ENCODE measurements around the gene CHID1. TPM values are rescaled to one million over a fixed set of nuclear protein-coding genes. Genes with fewer than 3 reads are reported as not detected.

The CHID1 gene
- total and polyA plus RNA-seq, 9 of the 15 experiments (the other 6 are each of a cell fraction or from before 2014, with no cell fraction given) = 15.1 to 108 (median 39.8) TPM

DNA sequence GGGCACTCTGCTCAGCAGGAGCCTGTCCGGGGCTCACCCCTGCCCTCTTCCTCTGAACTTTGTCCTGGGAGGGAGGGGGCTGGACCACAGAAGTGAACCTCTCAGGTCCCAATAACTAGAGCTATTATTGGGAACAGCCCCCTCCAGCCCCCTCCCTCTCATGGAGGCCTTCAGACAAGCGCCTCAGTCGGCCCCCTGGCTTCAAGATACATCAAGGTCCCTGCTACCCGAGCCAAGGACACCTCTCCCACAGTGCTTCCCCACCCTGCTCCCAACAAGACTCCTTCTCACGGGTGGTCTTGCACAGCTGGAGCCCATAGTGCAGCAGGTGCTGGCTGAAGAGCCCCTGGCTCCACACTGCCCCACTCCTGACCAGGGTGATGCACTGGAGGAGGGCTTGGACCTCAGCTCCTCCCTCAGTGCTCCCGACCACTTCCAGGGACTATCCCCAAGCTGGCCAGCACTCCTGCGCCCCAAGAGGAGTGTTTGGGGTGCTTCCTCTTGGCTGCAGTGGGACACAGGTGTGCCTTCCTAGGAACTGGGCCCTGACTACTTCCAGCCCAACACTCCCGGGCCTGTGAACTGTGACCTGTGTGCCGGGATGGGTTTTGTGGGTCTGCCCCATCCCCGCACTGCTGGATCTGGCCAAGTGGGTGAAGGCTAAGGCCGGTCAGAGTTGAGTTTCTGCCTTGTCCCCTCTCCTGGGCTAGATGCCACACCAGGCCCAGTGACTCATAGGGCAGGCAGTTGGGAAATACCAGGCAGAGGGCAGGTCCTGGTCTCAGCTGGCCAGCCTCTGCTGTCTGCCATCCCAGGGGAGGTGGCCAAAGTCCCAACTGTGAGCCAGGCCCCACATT is 89.7 kb downstream of the CHID1 start (continued):
- TF ChIP-seq, protein P1, sequence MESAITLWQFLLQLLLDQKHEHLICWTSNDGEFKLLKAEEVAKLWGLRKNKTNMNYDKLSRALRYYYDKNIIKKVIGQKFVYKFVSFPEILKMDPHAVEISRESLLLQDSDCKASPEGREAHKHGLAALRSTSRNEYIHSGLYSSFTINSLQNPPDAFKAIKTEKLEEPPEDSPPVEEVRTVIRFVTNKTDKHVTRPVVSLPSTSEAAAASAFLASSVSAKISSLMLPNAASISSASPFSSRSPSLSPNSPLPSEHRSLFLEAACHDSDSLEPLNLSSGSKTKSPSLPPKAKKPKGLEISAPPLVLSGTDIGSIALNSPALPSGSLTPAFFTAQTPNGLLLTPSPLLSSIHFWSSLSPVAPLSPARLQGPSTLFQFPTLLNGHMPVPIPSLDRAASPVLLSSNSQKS (CRISPR knock-in tag; IDR thresholded peaks at IDR 0.05) = no peak
- no peak for TF ChIP-seq TEAD1 (CRISPR knock-in tag; IDR thresholded peaks at IDR 0.05)
- TF ChIP-seq, protein P2, sequence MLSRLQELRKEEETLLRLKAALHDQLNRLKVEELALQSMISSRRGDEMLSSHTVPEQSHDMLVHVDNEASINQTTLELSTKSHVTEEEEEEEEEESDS (CRISPR knock-in tag; IDR thresholded peaks at IDR 0.05) = no peak
- TF ChIP-seq, protein P3, sequence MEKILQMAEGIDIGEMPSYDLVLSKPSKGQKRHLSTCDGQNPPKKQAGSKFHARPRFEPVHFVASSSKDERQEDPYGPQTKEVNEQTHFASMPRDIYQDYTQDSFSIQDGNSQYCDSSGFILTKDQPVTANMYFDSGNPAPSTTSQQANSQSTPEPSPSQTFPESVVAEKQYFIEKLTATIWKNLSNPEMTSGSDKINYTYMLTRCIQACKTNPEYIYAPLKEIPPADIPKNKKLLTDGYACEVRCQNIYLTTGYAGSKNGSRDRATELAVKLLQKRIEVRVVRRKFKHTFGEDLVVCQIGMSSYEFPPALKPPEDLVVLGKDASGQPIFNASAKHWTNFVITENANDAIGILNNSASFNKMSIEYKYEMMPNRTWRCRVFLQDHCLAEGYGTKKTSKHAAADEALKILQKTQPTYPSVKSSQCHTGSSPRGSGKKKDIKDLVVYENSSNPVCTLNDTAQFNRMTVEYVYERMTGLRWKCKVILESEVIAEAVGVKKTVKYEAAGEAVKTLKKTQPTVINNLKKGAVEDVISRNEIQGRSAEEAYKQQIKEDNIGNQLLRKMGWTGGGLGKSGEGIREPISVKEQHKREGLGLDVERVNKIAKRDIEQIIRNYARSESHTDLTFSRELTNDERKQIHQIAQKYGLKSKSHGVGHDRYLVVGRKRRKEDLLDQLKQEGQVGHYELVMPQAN (IDR thresholded peaks at IDR 0.05; ENCODE audit: borderline replicate concordance) = no peak
- TF ChIP-seq, protein P4, sequence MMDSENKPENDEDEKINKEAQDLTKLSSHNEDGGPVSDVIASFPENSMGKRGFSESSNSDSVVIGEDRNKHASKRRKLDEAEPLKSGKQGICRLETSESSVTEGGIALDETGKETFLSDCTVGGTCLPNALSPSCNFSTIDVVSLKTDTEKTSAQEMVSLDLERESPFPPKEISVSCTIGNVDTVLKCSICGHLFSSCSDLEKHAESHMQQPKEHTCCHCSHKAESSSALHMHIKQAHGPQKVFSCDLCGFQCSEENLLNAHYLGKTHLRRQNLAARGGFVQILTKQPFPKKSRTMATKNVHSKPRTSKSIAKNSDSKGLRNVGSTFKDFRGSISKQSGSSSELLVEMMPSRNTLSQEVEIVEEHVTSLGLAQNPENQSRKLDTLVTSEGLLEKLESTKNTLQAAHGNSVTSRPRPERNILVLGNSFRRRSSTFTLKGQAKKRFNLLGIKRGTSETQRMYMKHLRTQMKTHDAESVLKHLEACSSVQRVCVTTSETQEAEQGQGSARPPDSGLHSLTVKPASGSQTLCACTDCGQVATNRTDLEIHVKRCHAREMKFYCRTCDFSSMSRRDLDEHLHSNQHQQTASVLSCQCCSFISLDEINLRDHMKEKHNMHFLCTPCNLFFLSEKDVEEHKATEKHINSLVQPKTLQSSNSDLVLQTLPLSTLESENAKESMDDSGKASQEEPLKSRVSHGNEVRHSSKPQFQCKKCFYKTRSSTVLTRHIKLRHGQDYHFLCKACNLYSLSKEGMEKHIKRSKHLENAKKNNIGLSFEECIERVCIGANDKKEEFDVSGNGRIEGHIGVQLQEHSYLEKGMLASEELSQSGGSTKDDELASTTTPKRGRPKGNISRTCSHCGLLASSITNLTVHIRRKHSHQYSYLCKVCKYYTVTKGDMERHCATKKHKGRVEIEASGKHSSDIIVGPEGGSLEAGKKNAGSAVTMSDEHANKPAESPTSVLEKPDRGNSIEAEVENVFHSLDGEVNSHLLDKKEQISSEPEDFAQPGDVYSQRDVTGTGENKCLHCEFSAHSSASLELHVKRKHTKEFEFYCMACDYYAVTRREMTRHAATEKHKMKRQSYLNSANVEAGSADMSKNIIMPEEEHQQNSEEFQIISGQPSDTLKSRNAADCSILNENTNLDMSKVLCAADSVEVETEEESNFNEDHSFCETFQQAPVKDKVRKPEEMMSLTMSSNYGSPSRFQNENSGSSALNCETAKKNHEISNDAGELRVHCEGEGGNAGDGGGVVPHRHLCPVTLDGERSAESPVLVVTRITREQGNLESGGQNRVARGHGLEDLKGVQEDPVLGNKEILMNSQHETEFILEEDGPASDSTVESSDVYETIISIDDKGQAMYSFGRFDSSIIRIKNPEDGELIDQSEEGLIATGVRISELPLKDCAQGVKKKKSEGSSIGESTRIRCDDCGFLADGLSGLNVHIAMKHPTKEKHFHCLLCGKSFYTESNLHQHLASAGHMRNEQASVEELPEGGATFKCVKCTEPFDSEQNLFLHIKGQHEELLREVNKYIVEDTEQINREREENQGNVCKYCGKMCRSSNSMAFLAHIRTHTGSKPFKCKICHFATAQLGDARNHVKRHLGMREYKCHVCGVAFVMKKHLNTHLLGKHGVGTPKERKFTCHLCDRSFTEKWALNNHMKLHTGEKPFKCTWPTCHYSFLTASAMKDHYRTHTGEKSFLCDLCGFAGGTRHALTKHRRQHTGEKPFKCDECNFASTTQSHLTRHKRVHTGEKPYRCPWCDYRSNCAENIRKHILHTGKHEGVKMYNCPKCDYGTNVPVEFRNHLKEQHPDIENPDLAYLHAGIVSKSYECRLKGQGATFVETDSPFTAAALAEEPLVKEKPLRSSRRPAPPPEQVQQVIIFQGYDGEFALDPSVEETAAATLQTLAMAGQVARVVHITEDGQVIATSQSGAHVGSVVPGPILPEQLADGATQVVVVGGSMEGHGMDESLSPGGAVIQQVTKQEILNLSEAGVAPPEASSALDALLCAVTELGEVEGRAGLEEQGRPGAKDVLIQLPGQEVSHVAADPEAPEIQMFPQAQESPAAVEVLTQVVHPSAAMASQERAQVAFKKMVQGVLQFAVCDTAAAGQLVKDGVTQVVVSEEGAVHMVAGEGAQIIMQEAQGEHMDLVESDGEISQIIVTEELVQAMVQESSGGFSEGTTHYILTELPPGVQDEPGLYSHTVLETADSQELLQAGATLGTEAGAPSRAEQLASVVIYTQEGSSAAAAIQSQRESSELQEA (IDR thresholded peaks at IDR 0.05; ENCODE audit: low read depth) = no peak
- TF ChIP-seq CSDE1 (IDR thresholded peaks at IDR 0.05) = no peak
- TF ChIP-seq SMC3 (conservative IDR thresholded peaks at IDR 0.05; ENCODE audit: insufficient read depth, low read depth, low read length) = no peak
- no peak for TF ChIP-seq ZNF764 (CRISPR knock-in tag; IDR thresholded peaks at IDR 0.05; ENCODE audit: low read depth)
- no peak for TF ChIP-seq CREBBP (IDR thresholded peaks at IDR 0.05; ENCODE audit: low read depth, low read length)
- TF ChIP-seq, protein P5, sequence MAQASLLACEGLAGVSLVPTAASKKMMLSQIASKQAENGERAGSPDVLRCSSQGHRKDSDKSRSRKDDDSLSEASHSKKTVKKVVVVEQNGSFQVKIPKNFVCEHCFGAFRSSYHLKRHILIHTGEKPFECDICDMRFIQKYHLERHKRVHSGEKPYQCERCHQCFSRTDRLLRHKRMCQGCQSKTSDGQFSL (CRISPR knock-in tag; IDR thresholded peaks at IDR 0.05) = peak; percentile 59; the same call in 1 of the 2 replicates
- TF ChIP-seq, protein P5 (tag; IDR thresholded peaks at IDR 0.05) = no peak
